ENCODE measurements around the gene TAF1B.

The TAF1B gene

GRCh38 chr2:9950521-9951271, 107.4 kb downstream of the TAF1B start:
- TF ChIP-seq, protein P1, sequence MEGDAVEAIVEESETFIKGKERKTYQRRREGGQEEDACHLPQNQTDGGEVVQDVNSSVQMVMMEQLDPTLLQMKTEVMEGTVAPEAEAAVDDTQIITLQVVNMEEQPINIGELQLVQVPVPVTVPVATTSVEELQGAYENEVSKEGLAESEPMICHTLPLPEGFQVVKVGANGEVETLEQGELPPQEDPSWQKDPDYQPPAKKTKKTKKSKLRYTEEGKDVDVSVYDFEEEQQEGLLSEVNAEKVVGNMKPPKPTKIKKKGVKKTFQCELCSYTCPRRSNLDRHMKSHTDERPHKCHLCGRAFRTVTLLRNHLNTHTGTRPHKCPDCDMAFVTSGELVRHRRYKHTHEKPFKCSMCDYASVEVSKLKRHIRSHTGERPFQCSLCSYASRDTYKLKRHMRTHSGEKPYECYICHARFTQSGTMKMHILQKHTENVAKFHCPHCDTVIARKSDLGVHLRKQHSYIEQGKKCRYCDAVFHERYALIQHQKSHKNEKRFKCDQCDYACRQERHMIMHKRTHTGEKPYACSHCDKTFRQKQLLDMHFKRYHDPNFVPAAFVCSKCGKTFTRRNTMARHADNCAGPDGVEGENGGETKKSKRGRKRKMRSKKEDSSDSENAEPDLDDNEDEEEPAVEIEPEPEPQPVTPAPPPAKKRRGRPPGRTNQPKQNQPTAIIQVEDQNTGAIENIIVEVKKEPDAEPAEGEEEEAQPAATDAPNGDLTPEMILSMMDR (IDR thresholded peaks at IDR 0.05; ENCODE audit: low read depth, low read length): no peak
- DNase-seq (ENCODE audit: low read depth in 2 of 2): no peak
- peak overlapping the region; percentile 50 to 51 for H3K4me3 ChIP-seq (replicated peaks in 1 of 2; ENCODE audit: low read depth in 2 of 2, low read length in 2 of 2)

- H3K4me3 ChIP-seq (replicated peaks in 1 of 2; ENCODE audit: low read depth in 2 of 2, low read length in 2 of 2): peak overlapping the region; percentile 50 to 51
- DNase-seq (ENCODE audit: low read depth in 2 of 2): no peak
- TF ChIP-seq, protein P1 (IDR thresholded peaks at IDR 0.05; ENCODE audit: low read depth, low read length): no peak
These were observed 107.9 kb downstream of the TAF1B start for GRCh38 chr2:9951272-9951521.

DNA sequence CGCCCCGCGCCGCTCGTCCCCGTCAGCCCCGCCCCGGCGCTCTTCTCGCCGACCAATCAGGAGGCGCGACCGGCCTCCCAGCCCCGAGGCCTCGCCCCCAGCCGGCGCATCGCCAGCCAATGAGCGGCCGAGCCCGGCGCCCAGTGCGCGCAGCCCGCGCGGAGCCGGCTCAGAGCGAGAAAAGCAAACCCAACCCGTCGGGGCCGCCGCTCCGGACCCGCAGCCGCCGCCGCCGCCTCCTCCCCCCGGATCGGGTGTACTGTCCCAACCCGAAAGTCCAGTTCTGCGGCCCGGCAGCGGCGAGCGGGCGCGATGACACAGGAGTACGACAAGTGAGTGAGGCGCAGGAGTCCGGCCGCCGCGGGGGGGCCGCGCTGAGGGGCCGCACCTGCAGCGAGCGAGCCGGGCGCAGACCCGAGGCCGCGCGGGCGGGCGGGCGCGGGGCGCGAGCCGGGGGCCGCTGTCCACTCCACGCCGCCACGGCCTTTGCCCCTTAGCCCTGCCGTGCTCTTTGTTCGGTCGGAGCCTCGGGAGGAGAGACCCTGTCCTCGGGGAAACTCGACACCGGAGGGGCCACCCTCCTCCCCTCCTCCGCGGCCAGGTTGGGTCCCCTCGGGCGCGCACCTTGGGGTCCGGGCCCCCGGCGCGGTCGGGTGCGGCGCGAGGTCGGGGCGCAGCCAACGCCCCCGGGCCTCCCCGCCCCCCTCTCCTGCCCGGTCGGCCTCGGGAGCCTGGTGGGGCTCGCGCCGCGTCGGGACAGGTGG, 108.4 kb downstream of the TAF1B start, which contains the start of gene GRHL1:
Gene GRHL1, plus strand, starts transcription at position 172 of the 764 bp plus-strand sequence. Its CDS starts 141 bp downstream, at position 313.
- TF ChIP-seq, protein P1 (IDR thresholded peaks at IDR 0.05; ENCODE audit: low read depth, low read length): no peak
- peak within 1 kb of the TSS; percentile 50 to 59 for H3K4me3 ChIP-seq (replicated peaks in 1 of 2; ENCODE audit: low read depth in 2 of 2, low read length in 2 of 2)
- peak; percentile 89 to 93 for DNase-seq (ENCODE audit: low read depth in 2 of 2)

- TF ChIP-seq, protein P1 (IDR thresholded peaks at IDR 0.05; ENCODE audit: low read depth, low read length): no peak
- peak overlapping the region in 1 of 2 donors; percentile 59 for H3K4me3 ChIP-seq (replicated peaks in 1 of 2; ENCODE audit: low read depth in 2 of 2, low read length in 2 of 2)
- no peak for DNase-seq (ENCODE audit: low read depth in 2 of 2)
These were observed 109.0 kb downstream of the TAF1B start for GRCh38 chr2:9952286-9952737.

GRCh38 chr2:9952856-9953503, 109.7 kb downstream of the TAF1B start:
- TF ChIP-seq, protein P1 (IDR thresholded peaks at IDR 0.05; ENCODE audit: low read depth, low read length): no peak
- no peak for DNase-seq (ENCODE audit: low read depth in 2 of 2)
- H3K4me3 ChIP-seq (replicated peaks in 1 of 2; ENCODE audit: low read depth in 2 of 2, low read length in 2 of 2): no peak overlapping the region

DNA sequence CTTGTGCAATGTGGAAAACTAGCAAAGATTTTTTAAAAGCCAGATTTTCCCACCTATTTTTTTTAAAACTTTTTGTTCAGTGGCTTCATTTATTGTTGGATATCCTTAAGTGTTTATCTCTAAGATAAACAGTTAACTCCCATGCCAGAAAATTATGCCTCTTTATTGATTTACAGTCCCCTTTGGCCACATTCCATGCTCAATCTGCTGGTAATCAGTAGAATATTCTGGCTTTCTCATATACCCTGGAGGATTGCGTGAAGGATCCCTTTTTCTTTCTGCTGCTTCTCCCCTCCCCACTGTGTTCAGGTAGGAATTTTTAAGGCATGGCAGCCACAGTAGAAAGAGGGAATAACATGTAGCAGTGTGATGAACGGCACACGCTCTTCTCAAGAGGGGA, 110.9 kb downstream of the TAF1B start:
- no peak overlapping the region for H3K4me3 ChIP-seq (replicated peaks in 1 of 2; ENCODE audit: low read depth in 2 of 2, low read length in 2 of 2)

More for the DNA sequence above, 110.9 kb downstream of the TAF1B start:
- DNase-seq (ENCODE audit: low read depth in 2 of 2): no peak
- TF ChIP-seq, protein P1 (IDR thresholded peaks at IDR 0.05; ENCODE audit: low read depth, low read length): no peak

Data from cardiac fibroblast (primary cell).